GM19324 (cell line): ENCODE results near the gene CCDC198.

Source experiments
- ATAC-seq: cut with Tn5 transposase; IDR thresholded peaks from one replicate; pipeline ENCODE4 v1.9.1; 2021; ENCODE audit warnings: mild to moderate bottlenecking, moderate library complexity; ENCODE audit not compliant: unreplicated experiment, low FRiP score

The CCDC198 gene

DNA sequence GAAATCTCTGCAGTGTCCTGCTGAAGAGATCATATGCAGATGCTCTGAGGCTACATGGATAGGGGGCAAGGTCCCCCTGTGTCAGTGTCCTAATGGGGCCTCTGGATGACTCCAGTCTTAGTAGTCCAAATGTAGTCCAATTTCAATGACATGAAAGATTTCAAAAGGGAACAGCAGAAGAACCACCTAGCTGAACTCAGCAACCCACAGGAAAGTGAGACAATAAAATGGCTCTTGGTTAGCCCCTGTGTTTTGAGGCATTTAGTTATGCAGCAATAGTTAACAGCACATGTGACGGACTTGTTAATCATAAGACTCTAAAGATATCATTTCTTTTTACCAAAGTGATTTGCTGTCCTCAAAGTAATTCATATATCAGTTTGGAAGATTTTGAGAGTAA lies 22.7 kb downstream of the CCDC198 start:
- ATAC-seq = no peak

DNA sequence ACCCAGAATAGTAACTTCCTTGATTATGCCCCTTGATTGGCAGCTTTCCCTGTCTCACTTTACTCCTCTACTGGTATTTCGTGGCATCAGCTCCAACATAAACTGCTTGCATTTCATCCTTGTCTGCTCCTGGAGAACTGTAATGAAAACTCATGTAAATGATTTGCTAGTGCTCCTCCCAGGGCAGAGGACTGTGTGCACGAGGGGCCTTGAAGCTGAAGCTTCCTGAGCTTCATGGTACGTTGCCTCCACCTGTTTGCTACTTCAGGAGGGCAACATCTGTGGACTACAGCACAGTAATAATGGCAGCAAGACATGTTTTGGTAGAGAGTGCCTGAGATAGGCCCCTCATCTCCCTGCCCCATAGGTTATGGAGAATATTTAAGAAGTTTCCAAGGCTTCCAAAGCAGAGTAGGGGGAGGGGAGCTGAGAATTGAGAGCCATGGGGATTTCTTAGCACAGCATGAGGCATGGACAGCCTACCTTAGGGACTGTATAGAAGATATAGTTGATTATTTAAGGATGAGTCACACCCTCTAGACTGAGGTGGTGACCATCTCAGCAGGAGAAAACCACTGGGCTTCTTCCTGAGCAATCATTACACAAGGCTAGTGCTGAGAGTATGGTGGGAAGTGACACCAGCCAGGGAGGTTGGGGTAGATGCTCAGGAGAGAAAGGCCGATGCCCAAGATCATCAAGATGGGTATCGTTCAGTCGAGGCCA lies 29.5 kb downstream of the CCDC198 start:
- ATAC-seq = peak; percentile 89

DNA sequence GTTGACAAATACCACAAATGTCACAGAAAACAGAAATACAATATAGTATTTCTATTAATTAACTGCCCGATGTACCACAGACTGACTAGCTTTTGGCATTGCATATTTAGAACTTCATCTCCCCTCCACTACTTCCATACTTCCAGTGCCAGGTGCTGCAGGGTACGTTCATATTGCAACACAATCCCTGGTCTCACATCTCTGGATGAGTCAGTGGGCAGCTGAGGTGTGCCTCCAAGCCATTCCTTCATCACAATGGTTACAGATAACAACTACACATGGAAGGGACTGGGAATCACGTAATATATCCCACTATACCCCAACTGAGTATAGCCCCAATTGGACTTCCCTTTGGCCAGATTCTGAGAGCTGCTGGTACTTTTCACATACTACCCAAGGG lies 31.1 kb downstream of the CCDC198 start:
- no peak for ATAC-seq

DNA sequence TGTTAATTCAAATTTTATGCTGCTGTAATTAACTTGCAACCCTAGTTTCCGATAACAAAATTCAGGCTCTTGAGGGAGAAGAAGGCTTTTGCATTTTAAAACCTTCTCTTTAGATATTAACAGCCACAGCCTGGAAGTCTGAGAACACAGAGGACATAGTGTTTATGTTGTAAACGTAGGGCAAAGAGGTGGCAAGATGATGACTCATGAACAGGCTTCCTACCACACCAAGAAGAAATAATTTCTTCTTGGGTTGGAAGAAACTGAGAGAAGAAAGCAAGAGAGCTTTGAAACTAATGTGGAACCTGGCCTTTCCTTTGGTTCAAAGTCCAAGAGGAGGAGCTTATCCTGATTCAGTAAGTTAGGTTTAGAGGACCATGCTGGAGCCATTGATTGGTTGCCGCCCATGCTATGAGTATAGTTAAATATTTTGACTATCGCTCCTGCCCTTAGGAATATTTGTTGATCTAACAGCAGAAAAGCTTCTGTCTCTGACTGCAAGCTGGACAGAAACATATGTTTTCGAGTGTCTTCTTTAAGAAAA lies 31.8 kb downstream of the CCDC198 start:
- no peak for ATAC-seq

DNA sequence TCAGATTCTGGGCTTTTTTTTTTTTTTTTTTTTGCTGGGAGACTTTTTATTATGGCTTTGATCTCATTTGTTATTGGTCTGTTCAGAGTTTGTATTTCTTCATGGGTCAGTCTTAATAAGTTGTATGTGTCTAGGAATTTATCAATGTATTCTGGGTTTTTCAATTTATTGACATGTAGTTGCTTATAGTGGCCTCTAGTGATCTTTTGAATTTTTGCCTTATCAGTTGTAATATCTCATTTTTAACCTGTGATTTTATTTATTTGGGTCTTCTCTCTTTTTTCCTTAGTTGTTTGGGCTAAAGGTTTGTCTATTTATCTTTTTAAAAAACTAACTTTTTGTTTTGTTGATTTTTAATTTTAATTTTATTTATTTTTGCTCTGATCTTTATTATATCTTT lies 57.7 kb downstream of the CCDC198 start:
- no peak for ATAC-seq

DNA sequence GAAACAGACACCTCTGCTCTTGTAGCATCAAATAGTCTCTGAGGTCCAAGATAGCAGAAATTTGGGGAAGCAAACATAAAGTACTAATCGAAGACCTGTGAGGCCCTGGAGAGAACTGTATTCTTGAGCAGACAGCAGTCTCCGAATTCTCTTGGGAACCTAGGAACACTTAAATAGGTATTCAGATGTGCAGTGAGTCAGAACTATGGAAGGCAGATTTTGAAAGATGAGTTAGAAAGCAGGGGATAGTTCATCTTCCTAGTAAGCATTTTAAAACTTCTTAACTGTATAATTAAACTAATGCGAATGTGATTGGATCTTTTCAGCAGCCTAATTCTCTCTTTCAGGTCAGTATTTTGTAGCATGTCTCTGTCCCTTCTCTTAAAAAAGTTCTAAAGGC lies 72.7 kb downstream of the CCDC198 start:
- ATAC-seq = no peak

DNA sequence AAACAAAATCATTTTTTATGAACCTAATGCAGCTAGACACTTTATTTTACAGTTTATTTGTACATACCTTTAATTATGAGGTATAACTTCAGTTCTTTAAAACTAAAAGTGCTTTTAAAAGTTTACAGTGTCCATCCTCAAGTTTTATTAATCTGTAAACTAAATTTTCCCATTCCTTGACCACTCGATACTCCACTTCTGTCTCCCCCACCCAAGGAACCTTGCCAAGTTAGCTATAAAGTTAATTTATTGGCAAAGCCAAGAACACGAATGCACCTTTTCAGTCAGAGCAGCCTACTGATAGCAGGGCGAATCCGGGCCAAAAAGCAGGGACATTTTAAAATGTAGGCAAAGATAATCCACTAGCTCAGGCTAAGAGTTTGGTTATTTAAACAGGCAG lies 73.6 kb downstream of the CCDC198 start:
- no peak for ATAC-seq
